ENCODE data around the gene SLC37A2. TPM values are rescaled to one million over a fixed set of nuclear protein-coding genes. Genes with fewer than 3 reads are reported as not detected.

SLC37A2 gene
- total RNA-seq, 1 experiment from 2014 or later, result 10.2 TPM

GRCh38 chr11:125123947-125124617, 61.0 kb downstream of the SLC37A2 start:
- Histone ChIP-seq H3K27me3 (ENCODE audit: low read length) (no peaks in the 10 kb centered on the region; the same call in 1 of the 2 replicates), H3K4me1 (ENCODE audit: insufficient read depth, low read length) (peaks cover 11% of the 10 kb centered on the region), H3K4me3 (ENCODE audit: low read length) (no peak overlapping the region), H4K20me1 (ENCODE audit: low read length) (no peaks in the 10 kb centered on the region), H3K79me2 (ENCODE audit: low read length) (no peaks in the 10 kb centered on the region), H3K9ac (ENCODE audit: low read length) (no peak overlapping the region), H3K9me3 (ENCODE audit: low read length) (no peaks in the 10 kb centered on the region), H3K36me3 (ENCODE audit: low read depth, low read length) (no peaks in the 10 kb centered on the region), H3K4me2 (ENCODE audit: low read length) (peak overlapping the region; percentile 43), H3K27ac (ENCODE audit: low read length) (no peak overlapping the region), H3F3A (ENCODE audit: low read length, unreplicated experiment) (no peaks in the 10 kb centered on the region), H2AFZ (ENCODE audit: low read length) (peak overlapping the region; percentile 86), H3K9me2 (replicated peaks; ENCODE audit: low read length) (no peaks in the 10 kb centered on the region)
- intact Hi-C loops (cut with micrococcal nuclease), result no loop called here
- TF ChIP-seq EZH2phosphoT487 (IDR thresholded peaks at IDR 0.05; ENCODE audit: borderline replicate concordance, low read length) (no peak), CTCF (conservative IDR thresholded peaks at IDR 0.05; ENCODE audit: low read depth, low read length) (peak; percentile 87)
- CTCF ChIA-PET, result interaction anchor here (0.5 to 1.5 kb wide), 4 partner anchors 13 to 153 kb away, joined by 3 to 10 read pairs (median 5); partner anchors contain the start of gene TMEM218
- POLR2A ChIA-PET (ENCODE audit: unreplicated experiment), result interaction anchor here (0.7 kb wide), 1 partner anchor 10 kb away, joined by 4 read pairs; no protein-coding TSS in a partner anchor
- no TSS peak for BruUV-seq (replicated peaks)
- ATAC-seq, result peak; percentile 97
- peak; percentile 88 for DNase-seq

GRCh38 chr11:125124618-125124992, 61.5 kb downstream of the SLC37A2 start:
- no peaks in the 10 kb centered on the region for H3K9me3 ChIP-seq (ENCODE audit: low read length)
- H3K9ac ChIP-seq (ENCODE audit: low read length), result no peak overlapping the region
- TF ChIP-seq EZH2 (IDR thresholded peaks at IDR 0.05; ENCODE audit: low read length, unreplicated experiment), result no peak
- no peak for TF ChIP-seq EZH2phosphoT487 (IDR thresholded peaks at IDR 0.05; ENCODE audit: borderline replicate concordance, low read length)
- no peak for TF ChIP-seq CTCF (conservative IDR thresholded peaks at IDR 0.05; ENCODE audit: low read depth, low read length)
- BruUV-seq (replicated peaks), result no TSS peak
- no peak overlapping the region for H3K27ac ChIP-seq (ENCODE audit: low read length)
- no peaks in the 10 kb centered on the region; the same call in 1 of the 2 replicates for H3K27me3 ChIP-seq (ENCODE audit: low read length)
- peaks cover 11% of the 10 kb centered on the region for H3K4me1 ChIP-seq (ENCODE audit: insufficient read depth, low read length)
- no peaks in the 10 kb centered on the region for H3F3A ChIP-seq (ENCODE audit: low read length, unreplicated experiment)
- intact Hi-C loops (cut with micrococcal nuclease), result no loop called here
- H3K79me2 ChIP-seq (ENCODE audit: low read length), result no peaks in the 10 kb centered on the region
- ChIA-PET POLR2A (ENCODE audit: unreplicated experiment) (interaction anchor here (0.7 kb wide), 1 partner anchor 10 kb away, joined by 4 read pairs; no protein-coding TSS in a partner anchor), CTCF (interaction anchor here (0.9 to 1.5 kb wide), 3 partner anchors 13 to 153 kb away, joined by 4 to 10 read pairs (median 6); partner anchors contain the start of gene TMEM218)
- H2AFZ ChIP-seq (ENCODE audit: low read length), result peak overlapping the region; percentile 56
- H3K9me2 ChIP-seq (replicated peaks; ENCODE audit: low read length), result no peaks in the 10 kb centered on the region
- H3K36me3 ChIP-seq (ENCODE audit: low read depth, low read length), result no peaks in the 10 kb centered on the region
- no peak overlapping the region for H3K4me3 ChIP-seq (ENCODE audit: low read length)
- H3K4me2 ChIP-seq (ENCODE audit: low read length), result 0 out of 2 replicates have a peak overlapping the region, but pooled peaks have one; percentile 14
- H4K20me1 ChIP-seq (ENCODE audit: low read length), result no peaks in the 10 kb centered on the region
- DNase-seq, result no peak
- ATAC-seq, result no peak

- DNase-seq (peak; percentile 37), ATAC-seq (peak; percentile 64)
- no peaks in the 10 kb centered on the region; the same call in 1 of the 2 replicates for H3K27me3 ChIP-seq (ENCODE audit: low read length)
- no peaks in the 10 kb centered on the region for H3K36me3 ChIP-seq (ENCODE audit: low read depth, low read length)
- intact Hi-C loops (cut with micrococcal nuclease), result no loop called here
- H3K9ac ChIP-seq (ENCODE audit: low read length), result no peak overlapping the region
- H3K4me3 ChIP-seq (ENCODE audit: low read length), result no peak overlapping the region
- CTCF ChIA-PET, result no interaction called here
- TF ChIP-seq CTCF (conservative IDR thresholded peaks at IDR 0.05; ENCODE audit: low read depth, low read length) (no peak), EZH2phosphoT487 (IDR thresholded peaks at IDR 0.05; ENCODE audit: borderline replicate concordance, low read length) (no peak), EZH2 (IDR thresholded peaks at IDR 0.05; ENCODE audit: low read length, unreplicated experiment) (no peak)
- H3K4me1 ChIP-seq (ENCODE audit: insufficient read depth, low read length), result peaks cover 6% of the 10 kb centered on the region
- H3K79me2 ChIP-seq (ENCODE audit: low read length), result no peaks in the 10 kb centered on the region
- no peak overlapping the region for H3K4me2 ChIP-seq (ENCODE audit: low read length)
- no TSS peak for BruUV-seq (replicated peaks)
- H2AFZ ChIP-seq (ENCODE audit: low read length), result no peak overlapping the region
- POLR2A ChIA-PET (ENCODE audit: unreplicated experiment), result interaction anchor here (0.6 kb wide), 1 partner anchor 420 kb away, joined by 3 read pairs; no protein-coding TSS in a partner anchor
- H3F3A ChIP-seq (ENCODE audit: low read length, unreplicated experiment), result no peaks in the 10 kb centered on the region
- H4K20me1 ChIP-seq (ENCODE audit: low read length), result no peaks in the 10 kb centered on the region
- H3K9me3 ChIP-seq (ENCODE audit: low read length), result no peaks in the 10 kb centered on the region
- H3K9me2 ChIP-seq (replicated peaks; ENCODE audit: low read length), result no peaks in the 10 kb centered on the region
- no peak overlapping the region for H3K27ac ChIP-seq (ENCODE audit: low read length)
Measured at GRCh38 chr11:125128450-125128849, 65.3 kb downstream of the SLC37A2 start.

Data from PC-3 (cell line).